Upper lobe of left lung (tissue), 6 donors: Measurements from ENCODE around the gene OR2D2. TPM values are rescaled to one million over a fixed set of nuclear protein-coding genes. Genes with fewer than 3 reads are reported as not detected.

ENCODE experiments used
- ATAC-seq, 2 donors: fragments of 200-7000 bp; cut with Tn5 transposase; one replicate each; pipeline ENCODE4 v1.9.1; 2022; ENCODE audit warnings: mild to moderate bottlenecking in 2 of 2, moderate library complexity in 2 of 2; ENCODE audit not compliant: low FRiP score in 2 of 2
- DNase-seq, 2 donors: peaks; one replicate each; pipeline ENCODE4 v3.0.0-alpha.2; 2019 to 2020
- H3K27ac ChIP-seq, 4 donors: fragments of 200-600 bp; sonication (generic); one replicate each; pipeline ENCODE4 v1.5.1; 2016 to 2019
- H3K27me3 ChIP-seq, 4 donors: fragments of 200-600 bp; sonication (generic); one replicate each; pipeline ENCODE4 v1.5.1; 2017 to 2019
- H3K36me3 ChIP-seq, 4 donors: fragments of 200-600 bp; sonication (generic); one replicate each; pipeline ENCODE4 v1.5.1; 2016 to 2019
- H3K4me1 ChIP-seq, 4 donors: fragments of 200-600 bp; sonication (generic); one replicate each; pipeline ENCODE4 v1.5.1; 2018 to 2019
- H3K4me3 ChIP-seq, 4 donors: fragments of 200-600 bp; sonication (generic); one replicate each; pipeline ENCODE4 v1.5.1; 2017 to 2019; ENCODE audit warnings: mild to moderate bottlenecking in 2 of 4, moderate library complexity in 1 of 4
- H3K9me3 ChIP-seq, 4 donors: fragments of 200-600 bp; sonication (generic); one replicate each; pipeline ENCODE4 v1.5.1; 2018 to 2019
- CTCF ChIP-seq, 6 experiments: fragments of 450-650 bp in 4 of 6; fragments of 200-600 bp in 2 of 6; sonication (generic) in 2 of 6; IDR thresholded peaks; one replicate each; pipeline ENCODE4 v1.5.1; 2016 to 2019; ENCODE audit warnings: antibody characterized with exemption in 6 of 6
- EP300 ChIP-seq, 4 donors: sonication (generic); formaldehyde crosslinking; IDR thresholded peaks; one replicate each; pipeline ENCODE4 v1.5.1; 2017; ENCODE audit warnings: antibody characterized with exemption in 4 of 4, control low read depth in 2 of 4
- POLR2A ChIP-seq, 4 donors: fragments of 450-650 bp; IDR thresholded peaks; one replicate each; pipeline ENCODE4 v1.5.1; 2016 to 2017; ENCODE audit warnings: antibody characterized with exemption in 4 of 4, mild to moderate bottlenecking in 2 of 4
- POLR2AphosphoS5 ChIP-seq, 2 donors: sonication (generic); formaldehyde crosslinking; IDR thresholded peaks; one replicate each; pipeline ENCODE4 v1.5.1; 2017; ENCODE audit warnings: antibody characterized with exemption in 2 of 2
- WGBS, 2 donors: methylation state at CpG; one replicate each; pipeline ENCODE4 v1.1.5; 2017 to 2018; 5-methylcytosine and 5-hydroxymethylcytosine counted together
- total RNA-seq, 6 donors: library from RNA; depleted of rRNA in 4 of 6; stranded (reverse); fragments of >200 nt in 4 of 6; gene quantifications; one replicate each; pipeline versions ENCODE4 v1.1.0 to v1.2.1, GENCODE V29; 2016 to 2021
- donor health status: DM: no; HTN: no; CAD: no; lungs with moderate emphysema.
- donor health status: DM: no; HTN: yes; CAD: no; lungs with severe emphysema.

The OR2D2 gene
- total RNA-seq, 6 donors from 2014 or later, result 0.46 to 4.2 (median 1.5) TPM; not detected in 3

- 43 to 70% methylated on average over 2 to 4 of the region's 4 CpGs for WGBS, 2 donors
- H3K27ac ChIP-seq, result no peak overlapping the region
- H3K4me1 ChIP-seq, result peaks cover 3 to 16% (median 12%) of the 10 kb centered on the region in 4 donors
- no peaks in the 10 kb centered on the region for H3K36me3 ChIP-seq
- H3K27me3 ChIP-seq, result no peaks in the 10 kb centered on the region
- DNase-seq (no peak), ATAC-seq (no peak)
- H3K9me3 ChIP-seq, result no peaks in the 10 kb centered on the region
- no peak overlapping the region for H3K4me3 ChIP-seq
- TF ChIP-seq POLR2AphosphoS5 (IDR thresholded peaks at IDR 0.05) (no peak), POLR2A (IDR thresholded peaks at IDR 0.05) (no peak)
Measured at GRCh38 chr11:6928916-6929315, 36.6 kb upstream of the OR2D2 start.

DNA sequence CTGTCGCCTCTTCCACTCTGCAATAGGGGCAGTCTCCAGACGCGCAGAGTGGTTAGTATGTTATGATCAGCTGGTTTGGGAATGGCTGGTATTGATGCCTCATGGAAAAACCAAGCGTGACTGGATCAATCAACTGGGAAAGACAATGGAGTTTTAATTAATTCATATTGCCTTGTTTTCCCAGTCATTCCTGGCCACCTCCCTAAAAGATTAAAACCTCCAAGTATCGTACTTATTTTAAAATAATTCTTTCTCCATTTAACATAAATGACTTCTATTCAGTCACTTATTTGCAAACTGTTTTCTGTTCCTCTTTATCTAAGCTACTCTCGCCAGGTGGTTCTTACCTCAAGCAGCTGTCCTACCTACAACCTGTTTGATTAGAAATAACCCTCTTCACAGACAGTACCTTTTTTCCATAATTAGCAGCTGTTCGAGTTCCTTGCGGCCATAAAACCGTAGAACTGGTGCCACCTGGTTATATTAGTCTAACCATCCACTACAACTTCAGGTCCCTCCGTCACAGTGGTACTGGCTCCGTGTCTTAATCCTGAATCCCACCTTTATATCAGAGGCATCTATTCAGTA is 34.8 kb upstream of the OR2D2 start:
- no peaks in the 10 kb centered on the region for H3K36me3 ChIP-seq
- ATAC-seq, result peak in 1 of 2 donors; percentile 19
- 18 to 22% methylated on average over 11 of the region's 11 CpGs for WGBS, 2 donors
- no peak for DNase-seq
- no peak for TF ChIP-seq CTCF (IDR thresholded peaks at IDR 0.05)
- TF ChIP-seq POLR2AphosphoS5 (IDR thresholded peaks at IDR 0.05), result no peak
- no peak for TF ChIP-seq POLR2A (IDR thresholded peaks at IDR 0.05)
- TF ChIP-seq EP300 (IDR thresholded peaks at IDR 0.05), result no peak
- H3K4me3 ChIP-seq, result peak overlapping the region; percentile 12 to 61 (median 60)
- H3K4me1 ChIP-seq, result peaks cover 3 to 16% (median 12%) of the 10 kb centered on the region in 4 donors
- no peaks in the 10 kb centered on the region for H3K9me3 ChIP-seq
- H3K27me3 ChIP-seq, result no peaks in the 10 kb centered on the region
- peak overlapping the region in 1 of 4 donors; percentile 64 for H3K27ac ChIP-seq

DNA sequence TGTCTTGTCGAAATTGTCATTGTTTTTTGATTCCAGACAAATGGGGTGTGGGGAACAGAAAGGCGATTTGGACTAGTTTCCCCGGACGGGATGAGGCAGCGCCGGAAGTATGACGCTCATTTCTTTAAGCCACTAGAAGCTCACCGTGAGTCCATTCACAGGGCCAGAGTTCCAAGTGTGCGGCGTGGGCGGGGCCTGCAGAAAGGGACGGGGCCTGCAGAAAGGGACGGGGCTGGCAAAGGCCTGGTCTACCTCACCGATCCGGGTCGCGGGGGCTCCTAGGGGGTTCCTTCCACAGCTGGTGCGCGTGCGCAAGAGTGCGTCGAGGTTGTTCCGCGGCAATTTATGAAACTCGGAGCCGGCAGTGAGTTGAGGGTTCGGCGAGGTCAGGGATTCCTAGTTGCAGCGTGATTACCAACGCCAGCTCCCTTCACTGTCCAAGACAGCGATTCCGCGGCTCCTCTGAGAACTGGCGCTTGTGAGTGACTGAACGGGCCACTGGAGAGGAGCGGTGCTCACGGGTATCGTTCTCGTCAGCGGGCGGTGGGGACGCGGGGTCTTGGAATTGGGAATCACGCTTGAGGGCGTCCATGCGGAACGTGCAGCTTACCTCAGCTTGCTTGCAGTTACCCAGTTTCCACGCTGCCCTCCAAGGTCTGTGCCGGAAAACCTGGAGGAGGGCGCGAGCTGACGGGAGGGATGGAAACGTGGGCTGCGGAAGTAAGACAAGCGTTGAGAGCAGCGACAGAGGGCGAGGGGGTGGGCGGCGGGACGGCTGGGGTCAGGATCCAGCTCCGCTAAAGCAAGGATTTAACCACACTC is 34.1 kb upstream of the OR2D2 start, which contains the start of gene ZNF215:
ZNF215 (plus strand) TSS at position 219 of the 822 bp plus-strand sequence. CDS start 5,847 bp downstream, outside the sequence.
- 0 to 2% methylated on average over 13 to 51 of the region's 61 CpGs for WGBS, 2 donors
- Histone ChIP-seq H3K9me3 (no peaks in the 10 kb centered on the region), H3K4me3 (peak within 1 kb of the TSS; percentile 12 to 61 (median 60))

DNA sequence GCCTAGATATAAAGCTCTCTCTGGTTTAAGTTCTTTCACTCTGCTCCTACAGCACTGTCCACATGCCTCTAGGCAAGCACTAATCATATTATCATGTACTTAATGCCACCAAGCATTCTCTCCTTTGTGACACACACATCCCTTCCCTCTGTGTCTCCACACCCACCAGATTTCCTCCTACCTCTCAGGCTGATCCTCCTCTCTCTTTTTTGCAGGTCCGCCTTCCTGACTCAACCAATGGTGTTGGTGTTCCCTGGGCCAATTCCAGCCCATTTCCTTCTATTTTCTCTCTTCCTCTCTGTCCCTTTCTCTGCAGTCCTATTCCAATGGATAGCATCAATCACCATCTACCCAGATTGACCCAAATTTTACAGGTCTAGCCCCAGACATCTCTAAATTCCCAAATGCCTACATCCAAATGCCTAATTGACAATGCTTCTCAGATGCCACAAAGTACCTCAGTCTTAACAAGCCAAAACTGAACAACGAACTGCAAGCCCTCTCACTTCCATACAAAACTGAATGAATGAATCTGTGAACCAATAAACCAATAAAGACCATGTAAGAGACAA is 33.4 kb upstream of the OR2D2 start:
- TF ChIP-seq POLR2AphosphoS5 (IDR thresholded peaks at IDR 0.05) (no peak), EP300 (IDR thresholded peaks at IDR 0.05) (no peak)
- peak in 1 of 2 donors; percentile 37 for ATAC-seq
- WGBS, 2 donors, result 52 to 57% methylated on average over 2 of the region's 2 CpGs

More for the DNA sequence above, 34.1 kb upstream of the OR2D2 start, which contains the start of gene ZNF215:
- Histone ChIP-seq H3K27me3 (no peaks in the 10 kb centered on the region), H3K27ac (peak within 1 kb of the TSS in 3 of 4 donors; percentile 22 to 64 (median 51)), H3K4me1 (peaks cover 3 to 16% (median 12%) of the 10 kb centered on the region in 4 donors), H3K36me3 (no peaks in the 10 kb centered on the region)
- peak; percentile 85 to 95 for ATAC-seq
- TF ChIP-seq POLR2A (IDR thresholded peaks at IDR 0.05), result no peak
- no peak for TF ChIP-seq CTCF (IDR thresholded peaks at IDR 0.05)
- TF ChIP-seq POLR2AphosphoS5 (IDR thresholded peaks at IDR 0.05), result no peak
- TF ChIP-seq EP300 (IDR thresholded peaks at IDR 0.05), result no peak
- peak; percentile 74 to 90 for DNase-seq

DNA sequence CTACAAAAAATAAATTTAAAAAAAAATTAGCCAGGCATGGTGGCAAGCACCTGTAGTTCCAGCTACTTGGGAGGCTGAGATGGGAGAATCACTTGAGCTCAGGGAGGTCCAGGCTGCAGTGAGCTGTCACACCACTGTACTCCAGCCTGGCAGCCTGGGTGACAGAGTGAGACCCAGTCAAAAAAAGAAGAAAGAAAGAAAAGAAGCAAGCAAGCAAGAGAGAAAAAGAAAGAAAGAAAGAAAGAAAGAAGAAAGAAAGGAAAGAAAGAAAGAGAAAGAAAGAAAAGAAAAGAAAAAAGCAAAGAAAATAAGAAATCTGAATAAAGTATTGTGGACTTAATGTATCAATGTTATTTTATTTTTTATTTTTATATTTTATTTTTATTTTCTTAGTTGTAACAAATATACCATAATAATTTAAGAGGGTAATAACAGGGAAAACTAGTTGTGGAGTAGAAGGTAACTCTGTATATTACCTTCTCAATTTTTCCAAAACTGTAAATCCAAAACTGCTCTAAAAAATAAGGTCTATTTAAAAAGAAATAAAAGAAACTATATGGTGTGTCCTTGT is 32.8 kb upstream of the OR2D2 start:
- Histone ChIP-seq H3K4me3 (no peak overlapping the region), H3K4me1 (peaks cover 3 to 16% (median 12%) of the 10 kb centered on the region in 4 donors), H3K9me3 (no peaks in the 10 kb centered on the region), H3K27me3 (no peaks in the 10 kb centered on the region), H3K27ac (no peak overlapping the region), H3K36me3 (no peaks in the 10 kb centered on the region)
- no peak for ATAC-seq
- DNase-seq, result no peak
- no peak for TF ChIP-seq POLR2A (IDR thresholded peaks at IDR 0.05)
- TF ChIP-seq POLR2AphosphoS5 (IDR thresholded peaks at IDR 0.05), result no peak
- TF ChIP-seq CTCF (IDR thresholded peaks at IDR 0.05), result no peak
- no peak for TF ChIP-seq EP300 (IDR thresholded peaks at IDR 0.05)

More for the DNA sequence above, 33.4 kb upstream of the OR2D2 start:
- Histone ChIP-seq H3K9me3 (no peaks in the 10 kb centered on the region), H3K27me3 (no peaks in the 10 kb centered on the region), H3K36me3 (no peaks in the 10 kb centered on the region), H3K4me1 (peaks cover 3 to 16% (median 12%) of the 10 kb centered on the region in 4 donors), H3K4me3 (peak overlapping the region in 3 of 4 donors; percentile 58 to 61 (median 61)), H3K27ac (peak overlapping the region in 1 of 4 donors; percentile 51)
- no peak for DNase-seq
